HepG2 (cell line): ENCODE data around the gene ELP6.

Experiments used
- CEBPB ChIP-seq: IDR thresholded peaks from 2 replicates; pipeline ENCODE4 v1.6.1; 2011; ENCODE audit warnings: low read depth, low read length, improper control_type of control experiment, borderline replicate concordance
- IRX3 ChIP-seq: sonication (generic); formaldehyde crosslinking; IDR thresholded peaks from 2 replicates; pipeline ENCODE4 v1.8.1; 2023; ENCODE audit warnings: mild to moderate bottlenecking, low read depth, missing genetic modification reagents, borderline replicate concordance
- POLR2AphosphoS5 ChIP-seq: IDR thresholded peaks from 2 replicates; pipeline ENCODE4 v1.6.1; 2012; ENCODE audit warnings: low read depth, low read length
- ZNF232 ChIP-seq: sonication (generic); formaldehyde crosslinking; IDR thresholded peaks from 2 replicates; pipeline ENCODE4 v1.4.0; 2020; ENCODE audit warnings: missing genetic modification reagents, borderline replicate concordance
- ZNF780A ChIP-seq: sonication (generic); formaldehyde crosslinking; IDR thresholded peaks from 2 replicates; pipeline ENCODE4 v1.8.0; 2022; ENCODE audit warnings: mild to moderate bottlenecking, missing genetic modification reagents, moderate library complexity
- TF ChIP-seq, protein P1 (sequence below): sonication (generic); formaldehyde crosslinking; IDR thresholded peaks from 2 replicates; pipeline ENCODE4 v1.5.0; 2020; ENCODE audit warnings: mild to moderate bottlenecking, missing genetic modification reagents, moderate library complexity
- TF ChIP-seq, protein P2 (sequence below): sonication (generic); formaldehyde crosslinking; IDR thresholded peaks from 2 replicates; pipeline ENCODE4 v1.4.0; 2020; ENCODE audit warnings: missing genetic modification reagents

DNA sequence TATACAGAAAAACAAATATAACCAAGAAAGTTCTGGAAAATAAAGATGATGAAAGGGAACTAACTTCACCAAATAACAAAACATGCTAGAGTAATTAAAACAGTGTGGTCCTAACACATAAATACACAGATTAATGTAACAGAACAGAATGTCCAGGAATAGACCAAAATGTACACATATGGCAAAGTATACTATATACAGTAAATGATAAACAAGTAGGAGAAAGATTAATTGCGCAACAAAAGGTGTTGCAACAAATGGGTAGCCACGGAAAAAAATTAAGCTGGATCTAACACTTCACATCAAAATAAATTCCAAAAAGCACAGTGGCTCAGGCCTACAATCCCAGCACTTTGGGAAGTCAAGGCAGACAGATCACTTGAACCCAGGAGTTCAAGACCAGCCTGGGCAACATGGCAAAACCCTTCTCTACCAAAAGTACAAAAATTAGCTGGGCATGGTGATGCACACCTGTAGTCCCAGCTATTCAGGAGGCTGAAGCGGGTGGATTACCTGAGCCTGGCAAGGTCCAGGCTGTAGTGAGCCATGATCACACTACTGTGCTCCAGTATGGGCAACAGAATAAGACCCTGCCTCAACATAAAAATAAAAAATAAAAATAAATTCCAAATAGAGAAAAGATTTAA is 57.6 kb downstream of the ELP6 start:
- TF ChIP-seq ZNF780A (CRISPR knock-in tag): no peak
- TF ChIP-seq POLR2AphosphoS5: no peak
- no peak for TF ChIP-seq IRX3
- TF ChIP-seq, protein P1, sequence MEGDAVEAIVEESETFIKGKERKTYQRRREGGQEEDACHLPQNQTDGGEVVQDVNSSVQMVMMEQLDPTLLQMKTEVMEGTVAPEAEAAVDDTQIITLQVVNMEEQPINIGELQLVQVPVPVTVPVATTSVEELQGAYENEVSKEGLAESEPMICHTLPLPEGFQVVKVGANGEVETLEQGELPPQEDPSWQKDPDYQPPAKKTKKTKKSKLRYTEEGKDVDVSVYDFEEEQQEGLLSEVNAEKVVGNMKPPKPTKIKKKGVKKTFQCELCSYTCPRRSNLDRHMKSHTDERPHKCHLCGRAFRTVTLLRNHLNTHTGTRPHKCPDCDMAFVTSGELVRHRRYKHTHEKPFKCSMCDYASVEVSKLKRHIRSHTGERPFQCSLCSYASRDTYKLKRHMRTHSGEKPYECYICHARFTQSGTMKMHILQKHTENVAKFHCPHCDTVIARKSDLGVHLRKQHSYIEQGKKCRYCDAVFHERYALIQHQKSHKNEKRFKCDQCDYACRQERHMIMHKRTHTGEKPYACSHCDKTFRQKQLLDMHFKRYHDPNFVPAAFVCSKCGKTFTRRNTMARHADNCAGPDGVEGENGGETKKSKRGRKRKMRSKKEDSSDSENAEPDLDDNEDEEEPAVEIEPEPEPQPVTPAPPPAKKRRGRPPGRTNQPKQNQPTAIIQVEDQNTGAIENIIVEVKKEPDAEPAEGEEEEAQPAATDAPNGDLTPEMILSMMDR (CRISPR knock-in tag): no peak
- peak; percentile 97 for TF ChIP-seq CEBPB
- TF ChIP-seq, protein P2, sequence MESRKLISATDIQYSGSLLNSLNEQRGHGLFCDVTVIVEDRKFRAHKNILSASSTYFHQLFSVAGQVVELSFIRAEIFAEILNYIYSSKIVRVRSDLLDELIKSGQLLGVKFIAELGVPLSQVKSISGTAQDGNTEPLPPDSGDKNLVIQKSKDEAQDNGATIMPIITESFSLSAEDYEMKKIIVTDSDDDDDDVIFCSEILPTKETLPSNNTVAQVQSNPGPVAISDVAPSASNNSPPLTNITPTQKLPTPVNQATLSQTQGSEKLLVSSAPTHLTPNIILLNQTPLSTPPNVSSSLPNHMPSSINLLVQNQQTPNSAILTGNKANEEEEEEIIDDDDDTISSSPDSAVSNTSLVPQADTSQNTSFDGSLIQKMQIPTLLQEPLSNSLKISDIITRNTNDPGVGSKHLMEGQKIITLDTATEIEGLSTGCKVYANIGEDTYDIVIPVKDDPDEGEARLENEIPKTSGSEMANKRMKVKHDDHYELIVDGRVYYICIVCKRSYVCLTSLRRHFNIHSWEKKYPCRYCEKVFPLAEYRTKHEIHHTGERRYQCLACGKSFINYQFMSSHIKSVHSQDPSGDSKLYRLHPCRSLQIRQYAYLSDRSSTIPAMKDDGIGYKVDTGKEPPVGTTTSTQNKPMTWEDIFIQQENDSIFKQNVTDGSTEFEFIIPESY (CRISPR knock-in tag): no peak
- no peak for TF ChIP-seq ZNF232
